ENCODE results near the gene MYOM3. TPM values are rescaled to one million over a fixed set of nuclear protein-coding genes. Genes with fewer than 3 reads are reported as not detected.

The MYOM3 gene
- total RNA-seq, 3 donors from 2014 or later (not counting 1 experiment from before 2014, with no cell fraction given) = 0.08 TPM; not detected in 2

DNA sequence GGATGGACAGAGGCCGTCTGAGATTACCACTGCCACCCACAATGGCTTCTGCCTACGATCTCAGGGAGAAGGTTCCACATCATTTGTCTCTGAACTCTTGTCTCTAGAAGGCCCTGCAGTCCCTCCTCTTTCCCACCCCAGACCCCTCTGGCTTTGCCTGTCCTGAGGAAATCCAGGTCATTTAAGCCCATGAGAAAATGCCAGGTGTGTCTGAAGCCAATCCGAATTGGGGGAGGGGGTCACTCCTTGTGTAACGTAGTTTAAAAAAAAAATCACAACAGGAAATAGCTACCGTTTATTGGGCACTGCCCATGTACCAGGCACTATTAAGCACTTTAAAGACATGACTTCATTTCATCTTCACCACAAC is 7.5 kb upstream of the MYOM3 start:
- no peak overlapping the region for H3K4me3 Mint-ChIP-seq
- Histone ChIP-seq H3K36me3 (ENCODE audit: control insufficient read depth, insufficient read depth, low read length) (no peaks in the 10 kb centered on the region), H3K4me3 (ENCODE audit: low read length) (no peak overlapping the region), H3K27ac (ENCODE audit: low read length) (no peak overlapping the region), H3K9me3 (ENCODE audit: control insufficient read depth, insufficient read depth, low read length) (no peaks in the 10 kb centered on the region), H3K27me3 (ENCODE audit: control insufficient read depth, insufficient read depth, low read length) (no peaks in the 10 kb centered on the region), H3K4me1 (ENCODE audit: control insufficient read depth, insufficient read depth, low read length) (no peaks in the 10 kb centered on the region)
- H3K4me1 Mint-ChIP-seq = no peaks in the 10 kb centered on the region
- TF ChIP-seq, protein P1, sequence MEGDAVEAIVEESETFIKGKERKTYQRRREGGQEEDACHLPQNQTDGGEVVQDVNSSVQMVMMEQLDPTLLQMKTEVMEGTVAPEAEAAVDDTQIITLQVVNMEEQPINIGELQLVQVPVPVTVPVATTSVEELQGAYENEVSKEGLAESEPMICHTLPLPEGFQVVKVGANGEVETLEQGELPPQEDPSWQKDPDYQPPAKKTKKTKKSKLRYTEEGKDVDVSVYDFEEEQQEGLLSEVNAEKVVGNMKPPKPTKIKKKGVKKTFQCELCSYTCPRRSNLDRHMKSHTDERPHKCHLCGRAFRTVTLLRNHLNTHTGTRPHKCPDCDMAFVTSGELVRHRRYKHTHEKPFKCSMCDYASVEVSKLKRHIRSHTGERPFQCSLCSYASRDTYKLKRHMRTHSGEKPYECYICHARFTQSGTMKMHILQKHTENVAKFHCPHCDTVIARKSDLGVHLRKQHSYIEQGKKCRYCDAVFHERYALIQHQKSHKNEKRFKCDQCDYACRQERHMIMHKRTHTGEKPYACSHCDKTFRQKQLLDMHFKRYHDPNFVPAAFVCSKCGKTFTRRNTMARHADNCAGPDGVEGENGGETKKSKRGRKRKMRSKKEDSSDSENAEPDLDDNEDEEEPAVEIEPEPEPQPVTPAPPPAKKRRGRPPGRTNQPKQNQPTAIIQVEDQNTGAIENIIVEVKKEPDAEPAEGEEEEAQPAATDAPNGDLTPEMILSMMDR (IDR thresholded peaks at IDR 0.05) = no peak
- ATAC-seq (no peak), DNase-seq (no peak)
- no peaks in the 10 kb centered on the region for H3K9me3 Mint-ChIP-seq
- no peak overlapping the region for H3K27ac Mint-ChIP-seq
- H3K36me3 Mint-ChIP-seq = no peaks in the 10 kb centered on the region
- H3K27me3 Mint-ChIP-seq (ENCODE audit: low read depth in 2 of 2) = peaks cover 0 to 9% of the 10 kb centered on the region in 2 donors
- WGBS (ENCODE audit: insufficient coverage) = 78% methylated on average over 5 of the region's 5 CpGs
- intact Hi-C loops (cut with micrococcal nuclease) = no loop called here

GRCh38 chr1:24118410-24119242 is 6.7 kb upstream of the MYOM3 start:
- Histone ChIP-seq H3K27me3 (ENCODE audit: control insufficient read depth, insufficient read depth, low read length) (no peaks in the 10 kb centered on the region), H3K9me3 (ENCODE audit: control insufficient read depth, insufficient read depth, low read length) (no peaks in the 10 kb centered on the region), H3K27ac (ENCODE audit: low read length) (no peak overlapping the region), H3K4me1 (ENCODE audit: control insufficient read depth, insufficient read depth, low read length) (no peaks in the 10 kb centered on the region), H3K4me3 (ENCODE audit: low read length) (no peak overlapping the region), H3K36me3 (ENCODE audit: control insufficient read depth, insufficient read depth, low read length) (no peaks in the 10 kb centered on the region)
- TF ChIP-seq, protein P1 (IDR thresholded peaks at IDR 0.05) = no peak
- no peaks in the 10 kb centered on the region for H3K4me1 Mint-ChIP-seq
- 71% methylated on average over 6 of the region's 8 CpGs for WGBS (ENCODE audit: insufficient coverage)
- no peaks in the 10 kb centered on the region for H3K36me3 Mint-ChIP-seq
- H3K27ac Mint-ChIP-seq = no peak overlapping the region
- peaks cover 7 to 11% of the 10 kb centered on the region in 2 donors for H3K27me3 Mint-ChIP-seq (ENCODE audit: low read depth in 2 of 2)
- H3K4me3 Mint-ChIP-seq = no peak overlapping the region
- no peaks in the 10 kb centered on the region for H3K9me3 Mint-ChIP-seq
- DNase-seq (no peak), ATAC-seq (no peak)
- intact Hi-C loops (cut with micrococcal nuclease) = no loop called here

GRCh38 chr1:24117722-24118409 is 5.9 kb upstream of the MYOM3 start:
- no peaks in the 10 kb centered on the region for H3K9me3 Mint-ChIP-seq
- H3K4me1 Mint-ChIP-seq = peaks cover 0 to 5% of the 10 kb centered on the region in 2 donors
- H3K27ac ChIP-seq (ENCODE audit: low read length) = no peak overlapping the region
- intact Hi-C loops (cut with micrococcal nuclease) = no loop called here
- H3K27ac Mint-ChIP-seq = no peak overlapping the region
- H3K36me3 ChIP-seq (ENCODE audit: control insufficient read depth, insufficient read depth, low read length) = no peaks in the 10 kb centered on the region
- H3K36me3 Mint-ChIP-seq = no peaks in the 10 kb centered on the region
- no peaks in the 10 kb centered on the region for H3K27me3 ChIP-seq (ENCODE audit: control insufficient read depth, insufficient read depth, low read length)
- WGBS (ENCODE audit: insufficient coverage) = 93% methylated on average over 12 of the region's 14 CpGs
- H3K4me3 ChIP-seq (ENCODE audit: low read length) = no peak overlapping the region
- H3K27me3 Mint-ChIP-seq (ENCODE audit: low read depth in 2 of 2) = peaks cover 7 to 16% of the 10 kb centered on the region in 2 donors
- H3K9me3 ChIP-seq (ENCODE audit: control insufficient read depth, insufficient read depth, low read length) = no peaks in the 10 kb centered on the region
- H3K4me3 Mint-ChIP-seq = no peak overlapping the region
- TF ChIP-seq, protein P1 (IDR thresholded peaks at IDR 0.05) = no peak
- no peaks in the 10 kb centered on the region for H3K4me1 ChIP-seq (ENCODE audit: control insufficient read depth, insufficient read depth, low read length)
- ATAC-seq = no peak
- DNase-seq = no peak
